CD14-positive monocyte (primary cell): ENCODE results near the gene TMPRSS11F. TPM values are rescaled to one million over a fixed set of nuclear protein-coding genes. Genes with fewer than 3 reads are reported as not detected.

Experiments used
- DNase-seq, 3 donors: peaks; one replicate each; pipeline ENCODE4 v3.0.0-alpha.2; 2011 to 2022
- H2AFZ ChIP-seq: 2 replicates; pipeline ENCODE4 v1.6.0; 2012; ENCODE audit warnings: mild to moderate bottlenecking, low read depth, low read length, inconsistent platforms; ENCODE audit not compliant: insufficient read depth, poor library complexity, severe bottlenecking
- H3K27ac ChIP-seq, 2 donors: 1 replicate in 1 of 2; 2 replicates in 1 of 2; pipeline ENCODE4 v1.5.1; 2012 to 2013; ENCODE audit warnings: low read length in 2 of 2, control low read depth in 1 of 2, inconsistent platforms in 1 of 2, low read depth in 1 of 2, mild to moderate bottlenecking in 1 of 2
- H3K27me3 ChIP-seq, 2 donors: one replicate each; pipeline versions ENCODE4 v1.6.0 to v1.6.1; 2011 to 2013; ENCODE audit warnings: low read length in 2 of 2; ENCODE audit not compliant: control insufficient read depth in 2 of 2, insufficient read depth in 2 of 2
- H3K36me3 ChIP-seq, 2 donors: replicated peaks in 1 of 2; 1 replicate in 1 of 2; 2 replicates in 1 of 2; pipeline versions ENCODE4 v1.5.1 to v1.6.1; 2012 to 2013; ENCODE audit warnings: low read length in 2 of 2, control low read depth in 1 of 2, inconsistent platforms in 1 of 2, mild to moderate bottlenecking in 1 of 2; ENCODE audit not compliant: insufficient read depth in 2 of 2, control insufficient read depth in 1 of 2
- H3K4me1 ChIP-seq, 2 donors: 1 replicate in 1 of 2; 2 replicates in 1 of 2; pipeline versions ENCODE4 v1.5.1 to v1.6.1; 2012 to 2013; ENCODE audit warnings: low read length in 2 of 2, control low read depth in 1 of 2, inconsistent platforms in 1 of 2, mild to moderate bottlenecking in 1 of 2, moderate library complexity in 1 of 2; ENCODE audit not compliant: insufficient read depth in 2 of 2, control insufficient read depth in 1 of 2
- H3K4me2 ChIP-seq: replicated peaks from 2 replicates; pipeline ENCODE3; 2012; ENCODE audit warnings: low read length, moderate library complexity, mild to moderate bottlenecking; ENCODE audit not compliant: poor library complexity, severe bottlenecking; ENCODE audit errors: extremely low read depth
- H3K4me3 ChIP-seq, 3 experiments: fragments of 200-600 bp in 1 of 3; sonication (generic) in 1 of 3; replicated peaks in 1 of 3; 1 replicate in 2 of 3; 2 replicates in 1 of 3; pipeline ENCODE4 v1.5.1; 2011 to 2013; ENCODE audit warnings: low read length in 3 of 3, mild to moderate bottlenecking in 3 of 3, control low read depth in 2 of 3, low read depth in 2 of 3, inconsistent platforms in 1 of 3, moderate library complexity in 1 of 3
- H3K79me2 ChIP-seq: 2 replicates; pipeline ENCODE4 v1.6.0; 2012; ENCODE audit warnings: mild to moderate bottlenecking, control low read depth, inconsistent platforms, low read length, moderate library complexity; ENCODE audit not compliant: insufficient read depth
- H3K9ac ChIP-seq: 2 replicates; pipeline ENCODE4 v1.6.0; 2017; ENCODE audit warnings: low read length, mild to moderate bottlenecking; ENCODE audit not compliant: insufficient read depth, poor library complexity, severe bottlenecking
- H3K9me3 ChIP-seq, 2 donors: replicated peaks in 1 of 2; 1 replicate in 1 of 2; 2 replicates in 1 of 2; pipeline versions ENCODE4 v1.5.1 to v1.6.1; 2012 to 2013; ENCODE audit warnings: low read length in 2 of 2, control low read depth in 1 of 2; ENCODE audit not compliant: control insufficient read depth in 1 of 2, insufficient read depth in 1 of 2
- H4K20me1 ChIP-seq: 2 replicates; pipeline ENCODE4 v1.6.0; 2012; ENCODE audit warnings: mild to moderate bottlenecking, low read length, control low read depth, moderate library complexity; ENCODE audit not compliant: insufficient read depth
- H3K27ac Mint-ChIP-seq, 7 donors: one replicate each; pipeline ENCODE4 v1.8.0; 2020; ENCODE audit warnings: mild to moderate bottlenecking in 7 of 7, mixed read lengths in 7 of 7, moderate library complexity in 6 of 7, inconsistent platforms in 2 of 7
- H3K27me3 Mint-ChIP-seq, 3 donors: one replicate each; pipeline ENCODE4 v1.8.0; 2021 to 2022; ENCODE audit warnings: low read depth in 3 of 3, mild to moderate bottlenecking in 3 of 3, mixed read lengths in 3 of 3, moderate library complexity in 3 of 3, inconsistent platforms in 1 of 3
- H3K36me3 Mint-ChIP-seq, 2 donors: one replicate each; pipeline ENCODE4 v1.8.0; 2020; ENCODE audit warnings: mixed read lengths in 2 of 2, inconsistent platforms in 1 of 2, mild to moderate bottlenecking in 1 of 2
- H3K4me1 Mint-ChIP-seq: one replicate; pipeline ENCODE4 v1.8.0; 2020; ENCODE audit warnings: mild to moderate bottlenecking, mixed read lengths
- H3K4me3 Mint-ChIP-seq, 2 donors: one replicate each; pipeline ENCODE4 v1.8.0; 2020; ENCODE audit warnings: mild to moderate bottlenecking in 2 of 2, mixed read lengths in 2 of 2, moderate library complexity in 1 of 2
- H3K9me3 Mint-ChIP-seq, 7 donors: one replicate each; pipeline ENCODE4 v1.8.0; 2020 to 2022; ENCODE audit warnings: mixed read lengths in 7 of 7, mild to moderate bottlenecking in 6 of 7, moderate library complexity in 6 of 7, inconsistent platforms in 2 of 7
- CTCF ChIP-seq: fragments of 200-600 bp; IDR thresholded peaks from one replicate; pipeline ENCODE4 v1.8.0; 2022; ENCODE audit warnings: antibody characterized with exemption, mild to moderate bottlenecking
- WGBS: methylation state at CpG from one replicate; pipeline ENCODE4 v1.1.5; 2013; ENCODE audit warnings: missing lambda C conversion rate; ENCODE audit not compliant: insufficient coverage; 5-methylcytosine and 5-hydroxymethylcytosine counted together
- intact Hi-C, 2 donors: fragments of 100-400 bp; cut with micrococcal nuclease; formaldehyde crosslinking; loops; one replicate each; pipeline versions ENCODE4 v1.15.0 to v1.15.1; 2023
- polyA plus RNA-seq, 3 donors: library from polyadenylated mRNA; depleted of rRNA in 1 of 3; unstranded in 2 of 3; stranded (reverse) in 1 of 3; fragments of 300-500 nt in 2 of 3; fragments of >200 nt in 1 of 3; fragmentation: Illumina TruSeq in 2 of 3; gene quantifications; 1 replicate in 2 of 3; 2 replicates in 1 of 3; pipeline ENCODE4 v1.2.3, GENCODE V29; 2012 to 2021

Gene TMPRSS11F
- polyA plus RNA-seq, 3 donors, result not detected

GRCh38 chr4:68167166-68167565 lies 37.5 kb upstream of the TMPRSS11F start:
- intact Hi-C loops, result no loop called here
- Mint-ChIP-seq H3K4me3 (no peak overlapping the region), H3K9me3 (peaks cover 0 to 3% (median 0%) of the 10 kb centered on the region in 7 donors), H3K27me3 (peaks cover 0 to 5% (median 2%) of the 10 kb centered on the region in 3 donors), H3K4me1 (no peaks in the 10 kb centered on the region), H3K27ac (no peak overlapping the region), H3K36me3 (no peaks in the 10 kb centered on the region)
- no peaks in the 10 kb centered on the region for H4K20me1 ChIP-seq
- no peaks in the 10 kb centered on the region for H3K9me3 ChIP-seq
- DNase-seq, result no peak
- H3K36me3 ChIP-seq, result no peaks in the 10 kb centered on the region
- no peak overlapping the region for H2AFZ ChIP-seq
- H3K4me3 ChIP-seq, result no peak overlapping the region
- H3K27me3 ChIP-seq, result no peaks in the 10 kb centered on the region
- no peak overlapping the region for H3K9ac ChIP-seq
- H3K4me1 ChIP-seq, result no peaks in the 10 kb centered on the region
- no peak overlapping the region for H3K4me2 ChIP-seq
- no CpG with 5 or more reads among the region's 2 CpGs for WGBS
- no peak for TF ChIP-seq CTCF
- H3K79me2 ChIP-seq, result no peaks in the 10 kb centered on the region
- H3K27ac ChIP-seq, result no peak overlapping the region

- Mint-ChIP-seq H3K36me3 (no peaks in the 10 kb centered on the region), H3K4me3 (no peak overlapping the region), H3K4me1 (no peaks in the 10 kb centered on the region), H3K9me3 (peaks cover 0 to 3% (median 0%) of the 10 kb centered on the region in 7 donors), H3K27me3 (peaks cover 0 to 2% (median 2%) of the 10 kb centered on the region in 3 donors), H3K27ac (no peak overlapping the region)
- Histone ChIP-seq H4K20me1 (no peaks in the 10 kb centered on the region), H3K79me2 (no peaks in the 10 kb centered on the region), H3K36me3 (no peaks in the 10 kb centered on the region), H3K9me3 (no peaks in the 10 kb centered on the region), H3K4me3 (no peak overlapping the region), H3K9ac (no peak overlapping the region), H2AFZ (no peak overlapping the region), H3K27ac (no peak overlapping the region), H3K4me2 (no peak overlapping the region), H3K27me3 (no peaks in the 10 kb centered on the region), H3K4me1 (no peaks in the 10 kb centered on the region)
- intact Hi-C loops, result no loop called here
- WGBS, result 80% methylated on average over 1 of the region's 1 CpG
- no peak for DNase-seq
- TF ChIP-seq CTCF, result no peak
Observed at GRCh38 chr4:68163754-68164153, 34.1 kb upstream of the TMPRSS11F start.
